ENCODE results near the gene DBNDD1. TPM values are rescaled to one million over a fixed set of nuclear protein-coding genes. Genes with fewer than 3 reads are reported as not detected.

DBNDD1 gene
- total RNA-seq, 1 experiment from 2014 or later, result 60.2 TPM

- no peak for TF ChIP-seq JUND (IDR thresholded peaks at IDR 0.05)
- TF ChIP-seq EZH2 (IDR thresholded peaks at IDR 0.05), result no peak
- no peak for TF ChIP-seq SIN3A (IDR thresholded peaks at IDR 0.05; ENCODE audit: low read depth)
- TF ChIP-seq POLR2AphosphoS5 (IDR thresholded peaks at IDR 0.05; ENCODE audit: low read depth, low read length), result no peak
- no peak for TF ChIP-seq ATF3 (IDR thresholded peaks at IDR 0.05)
- TF ChIP-seq YY1 (IDR thresholded peaks at IDR 0.05; ENCODE audit: extremely low read depth, insufficient replicate concordance, low read depth, low read length), result no peak
- TF ChIP-seq CBX3 (IDR thresholded peaks at IDR 0.05; ENCODE audit: low read depth), result no peak
- no peak for TF ChIP-seq SRF (IDR thresholded peaks at IDR 0.05; ENCODE audit: low read depth)
- Histone ChIP-seq H3K9me3 (ENCODE audit: control insufficient read depth in 1 of 2, insufficient read depth in 1 of 2, low read depth in 1 of 2, low read length in 2 of 2) (no peaks in the 10 kb centered on the region; a peak in 1 of 4 replicates), H4K20me1 (ENCODE audit: insufficient read depth) (peaks cover 3% of the 10 kb centered on the region; the same call in 1 of the 2 replicates), H3K4me1 (ENCODE audit: control insufficient read depth in 1 of 2, insufficient read depth in 2 of 2, low read length in 2 of 2) (peaks cover 11 to 21% of the 10 kb centered on the region in 2 experiments; a peak in 3 of 4 replicates), H3K36me3 (ENCODE audit: control insufficient read depth in 1 of 2, insufficient read depth in 2 of 2, low read length in 2 of 2) (peaks cover 7 to 13% of the 10 kb centered on the region in 2 experiments; a peak in 3 of 4 replicates), H3K27me3 (ENCODE audit: insufficient read depth, low read length) (no peaks in the 10 kb centered on the region), H2AFZ (ENCODE audit: low read depth, low read length, poor library complexity, severe bottlenecking) (no peak overlapping the region), H3K79me2 (ENCODE audit: insufficient read depth, low read length) (peaks cover 56% of the 10 kb centered on the region), H3K9me2 (ENCODE audit: insufficient read depth) (no peaks in the 10 kb centered on the region), H3K9ac (ENCODE audit: low read length) (peak overlapping the region; percentile 99), H3K4me3 (replicated peaks in 1 of 2; ENCODE audit: low read depth in 1 of 2, low read length in 2 of 2) (peak overlapping the region; percentile 93 to 98), H3K27ac (ENCODE audit: low read depth, low read length) (peak overlapping the region; percentile 81), H3K4me2 (ENCODE audit: low read length) (peak overlapping the region; percentile 84)
- intact Hi-C loops (cut with micrococcal nuclease), result no loop called here
- DNase-seq (ENCODE audit: low read depth, low spot score), result no peak
- ATAC-seq, result no peak
- ChIA-PET CTCF (interaction anchor here (1.0 kb wide), 1 partner anchor 46 kb away, joined by 3 read pairs; the partner anchor contains the start of gene DBNDD1), POLR2A (interaction anchor here (1.0 to 2.8 kb wide), 3 partner anchors 50 to 109 kb away, joined by 3 to 21 read pairs (median 4); partner anchors contain the start of genes TCF25 and TUBB3), RAD21 (ENCODE audit: low non-redundant PET in 1 of 2, low total read pairs in 2 of 2, uncharacterized antibody in 2 of 2, unreplicated experiment in 2 of 2) (interaction anchor here in 1 of 2 experiments (0.7 kb wide), 1 partner anchor 62 kb away, joined by 3 read pairs; no protein-coding TSS in a partner anchor)
- BruUV-seq (replicated peaks), result no TSS peak
These were observed 46.0 kb downstream of the DBNDD1 start for GRCh38 chr16:89973235-89973634.
